Stimulated activated CD8-positive, alpha-beta memory T cell treated with anti-CD3 and anti-CD28 coated beads, Interleukin-7, amount 100 ng/mL, for 48 hours (primary cell): ENCODE results near the gene FBN3.

Experiments used
- DNase-seq, 2 donors: peaks; one replicate each; pipeline ENCODE4 v3.0.0-alpha.2; 2020; ENCODE audit warnings: low read depth in 1 of 2; ENCODE audit errors: extremely low read depth in 1 of 2

The FBN3 gene

GRCh38 chr19:8094336-8094735 lies 55.1 kb downstream of the FBN3 start:
- DNase-seq, result no peak

GRCh38 chr19:8093740-8094139 lies 55.7 kb downstream of the FBN3 start:
- no peak for DNase-seq

GRCh38 chr19:8090950-8091349 lies 58.4 kb downstream of the FBN3 start:
- DNase-seq, result no peak

GRCh38 chr19:8089664-8090601 lies 59.5 kb downstream of the FBN3 start:
- no peak for DNase-seq

- DNase-seq, result no peak
Measured at GRCh38 chr19:8088752-8089663, 60.4 kb downstream of the FBN3 start.

- DNase-seq, result no peak
Measured at GRCh38 chr19:8087876-8088275, 61.5 kb downstream of the FBN3 start.

- DNase-seq, result no peak
Measured at GRCh38 chr19:8086849-8087248, 62.5 kb downstream of the FBN3 start.

- DNase-seq, result no peak
Measured at GRCh38 chr19:8085598-8086408, 63.6 kb downstream of the FBN3 start.

GRCh38 chr19:8084152-8084551 lies 65.2 kb downstream of the FBN3 start:
- no peak for DNase-seq

GRCh38 chr19:8083141-8083540 lies 66.3 kb downstream of the FBN3 start:
- DNase-seq, result no peak

- no peak for DNase-seq
Measured at GRCh38 chr19:8081569-8082550, 67.5 kb downstream of the FBN3 start.

- no peak for DNase-seq
Measured at GRCh38 chr19:8080832-8081231, 68.6 kb downstream of the FBN3 start.

- no peak for DNase-seq
Measured at GRCh38 chr19:8079988-8080387, 69.4 kb downstream of the FBN3 start.

GRCh38 chr19:8075158-8076074 lies 74.0 kb downstream of the FBN3 start:
- DNase-seq, result no peak

- DNase-seq, result no peak
Measured at GRCh38 chr19:8074501-8074900, 74.9 kb downstream of the FBN3 start.

GRCh38 chr19:8071912-8072311 lies 77.5 kb downstream of the FBN3 start:
- no peak for DNase-seq

GRCh38 chr19:8069096-8069973 lies 80.1 kb downstream of the FBN3 start:
- no peak for DNase-seq

- DNase-seq, result no peak
Measured at GRCh38 chr19:8065875-8066261, 83.5 kb downstream of the FBN3 start.
